Activated T-helper 1 cell treated with Interleukin-2 at 50 U/mL for 16 hours (primary cell): ENCODE data around the gene NCOA3.
"Not testable (repeated sequence)": the region's sequence is repeated elsewhere in the genome, so short reads cannot be mapped to it uniquely, and the experiment has no call there.

Experiments used
- DNase-seq: peaks from one replicate; pipeline ENCODE4 v3.0.0-alpha.2; 2020; ENCODE audit warnings: low read depth

Gene NCOA3

DNA sequence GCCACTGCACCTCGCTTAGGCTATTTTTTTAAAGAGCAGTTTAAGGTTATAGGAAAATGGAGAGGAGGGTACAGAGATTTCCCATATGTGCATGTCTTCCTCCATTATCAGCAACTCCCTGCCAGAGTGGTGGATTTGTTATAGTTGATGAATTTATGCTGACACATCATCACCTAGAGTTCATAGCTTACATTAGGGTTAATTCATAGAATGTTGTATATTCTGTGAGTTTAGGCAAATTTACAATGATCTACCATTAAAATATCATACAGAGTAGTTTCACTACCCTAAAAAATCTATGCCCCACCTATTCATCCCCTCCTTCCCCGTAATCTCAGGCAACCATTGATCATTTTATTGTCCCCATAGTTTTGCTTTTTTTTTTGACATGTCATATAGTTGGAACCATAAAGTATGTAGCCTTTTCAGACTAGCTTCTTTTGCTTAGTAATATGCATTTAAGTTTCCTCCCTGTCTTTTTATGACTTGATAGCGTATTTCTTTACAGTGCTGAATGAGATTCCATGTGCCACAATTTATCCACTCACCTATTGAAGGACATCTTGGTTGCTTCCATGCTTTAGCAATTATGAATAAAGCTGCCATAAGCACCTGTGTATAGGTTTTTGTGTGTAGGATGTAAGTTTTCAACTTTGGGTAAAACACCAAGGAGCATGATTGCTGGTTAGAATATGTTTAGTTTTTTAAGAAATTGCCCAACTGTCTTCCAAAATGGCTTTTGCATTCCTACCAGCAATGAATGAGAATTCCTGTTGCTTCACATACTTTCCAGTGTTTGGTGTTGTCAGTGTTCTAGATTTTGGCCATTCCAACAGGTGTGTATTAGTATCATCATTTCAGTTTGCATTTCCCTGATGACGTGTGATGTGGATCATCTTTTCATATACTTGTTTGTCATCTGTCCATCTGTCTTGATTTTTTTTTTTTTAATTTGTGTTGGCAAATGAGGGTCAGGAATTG, 60.2 kb downstream of the NCOA3 start:
- no peak for DNase-seq

DNA sequence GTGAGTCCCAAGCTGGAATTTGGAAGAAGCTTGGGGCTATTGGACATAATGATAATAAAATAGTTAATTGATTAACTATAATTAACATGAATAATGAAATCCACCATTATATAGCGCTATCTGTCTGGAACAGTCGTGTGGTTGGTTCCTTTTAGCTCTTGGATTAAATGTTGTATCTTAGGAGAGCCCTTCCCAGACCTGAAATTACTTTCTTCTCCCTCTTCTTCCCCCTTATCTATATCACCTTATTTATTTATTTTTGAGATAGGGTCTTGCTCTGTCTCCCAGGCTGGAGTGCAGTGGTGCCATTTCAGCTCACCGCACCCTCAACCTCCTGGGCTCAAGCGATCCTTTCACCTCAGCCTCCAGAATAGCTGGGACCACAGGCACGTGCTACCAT, 64.6 kb downstream of the NCOA3 start:
- no peak for DNase-seq

DNA sequence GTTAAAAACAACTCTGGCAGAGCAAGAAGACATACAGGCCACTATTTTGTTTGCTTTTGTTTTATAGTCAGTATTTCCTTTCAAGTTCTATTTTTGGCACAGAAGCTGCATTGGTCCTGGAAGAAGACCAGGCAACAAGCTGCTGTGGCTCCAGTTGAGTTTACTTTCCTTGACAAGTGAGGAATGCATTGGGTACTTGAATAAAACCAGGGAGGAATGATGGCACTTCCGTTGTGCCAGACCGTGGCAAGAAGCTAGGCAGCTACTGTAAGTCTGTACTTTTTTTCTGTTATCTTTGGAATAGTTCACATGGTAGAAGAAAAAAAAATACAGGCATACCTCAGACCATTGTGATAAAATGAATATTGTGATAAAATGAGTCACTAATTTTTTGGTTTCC, 66.3 kb downstream of the NCOA3 start:
- DNase-seq, result no peak

DNA sequence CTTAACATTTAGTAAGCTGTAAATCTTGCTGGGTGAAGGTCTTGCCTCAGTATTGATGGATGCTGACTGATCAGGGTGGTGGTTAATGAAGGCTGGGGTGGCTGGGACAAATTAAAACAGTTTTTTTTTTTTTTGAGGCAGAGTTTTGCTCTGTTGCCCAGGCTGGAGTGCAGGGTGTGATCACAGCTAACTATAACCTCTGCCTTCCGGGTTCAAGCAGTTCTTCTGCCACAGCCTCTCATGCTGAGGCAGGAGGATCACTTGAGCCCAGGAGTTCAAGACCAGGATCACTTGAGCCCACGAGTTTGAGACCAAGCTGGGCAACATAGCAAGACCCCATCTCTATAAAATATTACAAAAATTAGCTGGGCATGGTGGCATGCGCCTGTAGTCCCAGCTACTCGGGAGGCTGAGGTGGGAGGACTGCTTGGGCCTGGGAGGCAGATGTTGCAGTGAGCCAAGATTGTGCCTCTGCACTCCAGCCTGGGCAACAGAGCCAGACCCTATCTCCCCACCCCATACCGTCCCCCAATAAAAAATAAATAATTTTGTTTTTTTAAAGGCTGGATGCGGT, 67.2 kb downstream of the NCOA3 start:
- no peak for DNase-seq

DNA sequence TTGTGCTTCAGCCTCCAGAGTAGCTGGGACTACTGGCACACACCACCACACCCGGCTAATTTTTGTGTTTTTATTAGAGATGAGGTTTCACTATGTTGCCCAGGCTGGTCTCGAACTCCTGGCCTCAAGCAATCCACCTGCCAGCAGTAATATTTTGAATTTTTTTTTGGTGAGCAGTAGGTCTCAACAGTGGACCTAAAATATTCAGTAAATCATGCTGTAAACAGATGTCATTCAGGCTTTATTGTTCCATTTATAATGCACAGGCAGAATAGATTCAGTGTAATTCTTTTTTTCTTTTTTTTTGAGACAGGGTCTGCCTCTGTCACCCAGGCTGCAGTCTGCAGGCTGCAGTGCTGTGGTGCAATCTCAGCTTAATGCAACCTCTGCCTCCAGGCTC, 69.7 kb downstream of the NCOA3 start:
- no peak for DNase-seq

DNA sequence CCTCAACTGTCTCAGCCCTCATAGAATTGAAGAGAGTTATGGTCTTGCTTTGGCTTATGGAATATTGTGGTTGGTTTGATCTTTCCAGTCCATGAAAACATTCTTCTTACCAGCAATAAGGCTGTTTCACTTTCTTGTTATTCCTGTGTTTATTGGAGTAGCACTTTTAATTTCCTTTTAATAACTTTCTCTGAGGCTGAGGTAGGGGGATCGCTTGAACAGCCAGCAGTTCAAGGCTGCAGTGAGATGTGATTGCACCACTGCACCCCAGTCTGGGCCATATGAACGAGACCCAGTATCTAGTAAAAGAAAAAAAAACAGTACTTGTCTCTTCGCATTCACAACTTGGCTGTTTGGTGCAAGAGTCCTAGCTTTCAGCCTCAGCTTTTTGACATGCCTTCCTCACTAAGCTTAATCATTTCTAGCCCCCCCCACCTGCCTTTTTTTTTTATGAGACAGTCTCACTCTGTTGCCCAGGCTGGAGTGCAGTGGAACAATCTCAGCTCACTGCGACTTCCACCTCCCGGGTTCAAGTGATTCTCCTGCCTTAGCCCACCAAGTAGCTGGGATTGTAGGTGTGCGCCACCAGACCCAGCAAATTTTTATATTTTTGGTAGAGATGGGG, 70.5 kb downstream of the NCOA3 start:
- no peak for DNase-seq

DNA sequence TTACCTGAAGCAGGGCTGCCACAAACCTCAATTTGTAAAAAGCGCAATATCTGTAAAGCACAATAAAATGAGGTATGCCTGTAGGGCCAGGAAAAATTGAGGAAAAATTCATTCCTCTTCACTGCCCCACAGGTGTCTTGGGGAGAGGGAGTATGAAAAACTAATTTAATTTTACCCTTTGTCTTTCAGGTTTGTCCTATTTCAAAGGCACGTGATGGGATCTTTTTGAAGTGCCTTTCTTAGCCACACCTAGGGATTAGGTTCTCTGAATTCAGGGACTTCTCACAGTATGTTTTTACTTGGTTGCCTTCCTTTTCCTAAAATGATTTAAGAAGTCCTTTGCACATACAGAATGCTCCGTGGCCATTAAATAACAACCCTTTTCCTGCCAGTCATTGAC, 71.9 kb downstream of the NCOA3 start:
- no peak for DNase-seq

DNA sequence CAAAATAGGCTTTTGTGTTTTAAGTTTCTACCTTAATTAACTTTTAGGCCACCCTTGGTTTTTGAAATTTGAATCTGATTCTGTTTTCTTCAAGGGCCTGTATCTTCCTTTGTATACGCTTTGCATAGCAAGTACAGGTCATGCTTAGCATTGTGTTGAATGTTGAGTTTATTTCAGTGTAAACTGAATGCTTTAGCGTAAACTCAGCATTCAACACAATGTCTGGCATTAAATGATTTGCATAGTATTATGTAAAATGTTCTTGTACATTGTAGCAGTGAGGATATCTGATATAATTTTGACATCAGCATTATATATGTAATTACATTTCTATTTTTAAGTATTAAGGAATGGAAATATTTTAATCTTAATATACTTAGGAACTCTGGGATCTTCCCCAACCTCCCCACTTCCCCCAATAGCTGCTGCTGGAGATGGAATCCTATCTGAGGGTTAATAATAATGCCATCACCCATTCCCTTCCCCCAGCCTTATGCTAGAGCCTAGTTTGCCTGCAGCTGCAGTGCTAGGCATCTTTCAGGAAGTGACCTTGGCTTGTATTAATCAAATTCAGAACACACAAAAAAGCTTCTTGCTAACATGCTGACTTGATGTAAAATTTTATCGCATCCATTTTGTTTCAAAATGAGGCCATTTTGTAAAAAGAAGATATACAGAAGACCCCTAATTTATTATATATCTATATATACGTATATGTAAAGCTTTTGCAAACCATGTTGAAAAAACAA, 73.1 kb downstream of the NCOA3 start:
- no peak for DNase-seq

DNA sequence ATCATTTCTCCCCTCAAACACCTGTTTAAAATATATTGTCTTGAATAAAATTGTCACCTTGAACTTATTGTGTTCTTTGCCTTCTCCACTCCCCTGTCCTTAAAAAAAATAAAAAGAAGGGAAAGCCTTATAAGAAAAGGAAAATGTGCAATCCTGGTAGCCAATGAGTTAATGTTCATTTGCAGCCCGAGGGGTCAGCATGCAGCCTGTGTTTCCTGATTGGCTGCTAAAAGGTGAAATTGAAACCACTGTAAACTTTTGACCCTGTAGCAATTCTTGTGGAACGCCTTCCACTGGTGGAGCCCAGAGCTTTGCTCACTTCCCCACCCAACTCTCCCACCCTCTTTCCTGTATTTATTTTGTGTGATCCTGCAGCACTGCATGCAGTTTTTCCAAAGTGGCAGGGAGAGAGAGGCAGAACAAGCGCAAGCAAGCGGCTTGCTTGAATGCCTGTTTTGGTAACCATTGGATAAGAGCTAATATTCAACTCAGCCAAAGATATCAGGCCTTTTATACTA, 74.9 kb downstream of the NCOA3 start:
- no peak for DNase-seq

DNA sequence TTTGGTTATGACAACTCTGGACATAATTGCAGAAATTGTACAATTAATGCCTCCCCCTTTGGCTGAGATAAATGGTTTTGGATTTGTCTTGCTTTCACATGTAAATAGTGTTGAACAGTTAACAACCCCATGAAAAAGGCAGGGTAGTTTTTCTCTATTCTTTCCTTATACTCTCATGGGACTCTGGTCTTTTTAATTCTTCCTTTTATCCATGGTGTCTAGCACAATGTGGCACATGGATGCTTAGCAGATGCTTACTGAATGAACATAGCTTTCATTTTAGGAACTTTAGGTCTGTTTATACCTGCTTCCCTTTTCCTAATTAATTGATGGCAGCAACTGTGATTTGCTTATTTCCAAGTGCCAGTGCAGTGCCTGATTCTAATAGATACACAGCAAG, 75.6 kb downstream of the NCOA3 start:
- no peak for DNase-seq

DNA sequence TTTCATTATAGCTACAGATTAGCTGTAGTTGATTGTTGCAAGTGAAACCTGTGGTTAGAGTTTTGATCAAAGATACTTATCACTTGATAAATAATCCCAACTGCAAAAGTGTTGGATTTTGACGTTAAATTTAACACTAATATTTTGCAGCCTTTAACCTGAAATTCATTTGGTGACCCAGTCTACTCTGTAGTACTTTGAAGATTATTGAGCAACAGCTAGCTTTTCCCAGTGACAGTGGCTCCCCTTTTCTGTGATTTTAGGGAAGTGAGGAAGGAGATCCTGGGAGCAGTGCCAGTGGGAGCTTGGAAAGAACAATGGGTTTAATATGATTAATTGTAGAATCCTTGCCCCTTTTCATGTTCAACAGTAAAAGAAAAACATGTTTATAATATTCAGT, 76.9 kb downstream of the NCOA3 start:
- no peak for DNase-seq

DNA sequence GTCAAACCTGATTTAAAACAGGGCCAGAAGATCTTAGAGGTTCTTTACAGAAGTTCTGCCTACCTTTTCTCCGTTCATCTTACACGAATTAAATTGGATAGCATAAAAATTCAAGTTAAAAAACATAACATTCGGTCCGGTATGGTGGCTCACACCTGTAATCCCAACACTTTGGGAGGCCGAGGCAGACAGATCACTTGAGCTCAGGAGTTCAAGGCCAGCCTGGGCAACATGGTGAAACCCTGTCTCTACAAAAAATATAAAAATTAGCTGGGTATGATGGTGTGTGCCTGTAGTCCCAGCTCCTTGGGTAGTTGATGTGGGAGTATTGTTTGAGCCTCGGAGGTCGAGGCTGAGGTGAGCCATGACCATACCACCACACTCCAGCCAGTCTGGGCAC, 79.0 kb downstream of the NCOA3 start:
- not testable (repeated sequence) for DNase-seq

DNA sequence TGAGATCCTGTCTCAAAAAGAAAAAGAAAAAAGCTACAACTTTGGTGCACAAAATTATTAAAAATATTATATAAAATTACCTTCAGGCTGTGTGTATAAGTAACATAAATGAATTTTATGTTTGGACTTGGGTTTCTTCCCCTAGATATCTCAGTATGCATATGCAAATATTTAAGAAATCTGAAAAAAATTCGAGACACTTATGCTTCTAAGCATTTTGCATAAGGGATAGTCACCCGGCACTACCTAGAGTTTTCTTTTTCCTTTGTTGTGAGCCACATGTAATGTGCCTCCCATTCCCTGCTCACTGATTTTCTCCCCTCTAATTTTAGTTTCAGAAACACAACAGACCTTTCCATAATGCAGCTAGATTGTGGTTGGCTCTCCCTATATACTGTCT, 79.4 kb downstream of the NCOA3 start:
- DNase-seq, result no peak

DNA sequence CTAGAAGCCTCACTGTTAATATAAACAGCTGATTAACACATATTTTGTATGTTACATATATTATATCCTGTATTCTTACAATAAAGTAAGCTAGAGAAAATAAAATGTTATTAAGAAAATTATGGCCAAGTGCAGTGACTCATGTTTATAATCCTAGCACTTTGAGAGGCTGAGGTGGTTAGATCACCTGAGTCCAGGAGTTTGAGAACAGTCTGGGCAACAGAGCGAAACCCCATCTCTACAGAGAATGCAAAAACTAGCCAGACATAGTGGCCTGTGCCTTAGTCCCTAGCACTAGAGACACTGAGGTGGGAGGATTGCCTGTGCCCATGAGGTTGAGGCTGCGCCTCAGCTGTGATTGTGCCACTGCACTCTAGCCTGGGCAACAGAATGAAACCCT, 81.9 kb downstream of the NCOA3 start:
- no peak for DNase-seq

DNA sequence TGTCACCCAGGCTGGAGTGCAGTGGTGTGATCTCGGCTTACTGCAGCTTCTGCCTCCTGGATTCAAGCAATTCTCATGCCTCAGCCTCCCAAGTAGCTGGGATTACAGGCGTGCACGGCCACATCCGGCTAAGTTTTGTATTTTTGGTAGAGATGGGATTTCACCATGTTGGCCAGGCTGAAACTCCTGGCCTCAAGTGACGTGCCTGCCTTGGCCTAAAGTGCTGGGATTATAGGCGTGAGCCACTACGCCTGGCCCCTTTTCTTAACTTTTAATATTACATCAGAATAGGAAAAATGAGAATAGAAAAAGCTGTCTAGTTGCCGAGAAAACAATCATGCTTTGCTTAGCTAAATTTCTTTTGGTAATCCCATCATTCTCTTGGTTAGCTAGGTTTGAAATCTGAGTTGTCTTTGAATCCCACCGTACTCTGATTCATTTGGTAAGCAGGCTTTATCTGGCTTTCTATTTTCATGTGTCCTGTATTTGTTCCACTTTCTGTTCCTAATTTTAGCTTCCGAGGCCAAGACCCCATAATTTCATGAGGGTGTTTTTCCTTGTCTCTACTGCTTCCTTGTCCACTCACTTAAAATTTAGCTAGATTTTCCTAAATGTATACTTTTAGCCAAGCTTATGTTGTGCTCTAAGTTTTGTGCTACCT, 83.5 kb downstream of the NCOA3 start:
- no peak for DNase-seq

DNA sequence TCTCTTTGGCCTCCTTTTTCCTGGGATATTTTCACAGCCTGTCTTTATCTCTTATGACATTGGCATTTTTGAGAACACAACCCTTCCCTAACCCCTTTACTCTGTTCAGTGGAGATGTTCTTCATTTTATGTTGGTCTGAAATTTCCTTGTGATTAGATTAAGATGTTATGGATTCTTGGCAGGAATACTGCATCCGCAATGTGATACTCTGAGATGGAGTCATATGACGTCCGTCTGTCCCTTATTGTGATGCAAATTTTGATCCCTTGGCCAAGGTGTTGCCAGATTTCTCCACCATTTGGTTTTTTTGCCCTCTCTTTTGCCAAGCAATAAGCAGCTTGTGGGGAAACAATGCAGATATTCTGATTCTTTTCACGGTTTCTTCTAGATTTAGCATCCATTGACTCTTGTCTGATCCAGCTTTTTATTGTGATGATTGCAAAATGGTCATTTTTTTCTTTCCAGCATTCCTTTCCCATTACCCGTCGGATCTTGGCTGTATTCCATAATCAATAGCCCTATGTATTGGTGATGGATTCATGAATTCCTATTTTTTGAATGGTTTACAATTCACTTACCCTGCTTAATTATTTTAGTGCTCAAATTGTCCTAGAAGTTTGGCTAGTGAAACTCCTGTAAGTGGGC, 85.1 kb downstream of the NCOA3 start:
- DNase-seq, result no peak

DNA sequence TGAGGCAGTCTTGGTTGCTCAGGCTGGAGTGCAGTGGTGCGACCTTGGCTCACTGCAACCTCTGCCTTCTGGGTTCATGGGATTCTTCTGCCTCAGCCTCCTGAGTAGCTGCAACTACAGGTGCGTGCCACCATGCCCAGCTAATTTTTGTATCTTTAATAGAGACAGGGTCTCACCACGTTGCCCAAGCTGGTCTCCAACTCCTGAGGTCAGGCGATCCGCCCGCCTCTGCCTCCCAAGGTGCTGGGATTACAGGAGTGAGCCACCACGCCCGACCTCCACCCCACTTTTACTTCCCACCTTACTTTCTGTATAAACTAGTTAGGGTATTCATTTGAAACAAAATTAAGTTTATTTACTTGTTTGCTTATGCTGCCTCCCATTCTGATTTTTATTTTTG, 86.5 kb downstream of the NCOA3 start:
- DNase-seq, result no peak

DNA sequence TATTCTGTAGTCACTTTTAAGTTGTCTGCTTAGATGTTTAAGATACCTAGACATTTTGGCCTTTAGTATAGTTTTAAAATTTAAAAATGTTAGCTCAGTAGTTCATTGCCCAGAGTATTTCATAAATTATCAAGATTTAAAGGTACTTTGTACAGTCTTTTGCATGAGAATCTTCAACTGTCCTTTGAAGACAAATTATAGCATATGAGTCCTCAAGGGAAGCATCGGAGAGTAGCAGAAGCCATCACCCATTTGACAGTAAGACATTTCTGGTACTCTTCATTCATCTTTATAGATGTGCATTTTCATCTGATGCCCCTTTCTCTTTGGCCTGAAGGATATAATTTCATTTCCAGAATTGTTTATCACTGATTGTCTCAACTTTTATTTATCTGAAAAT, 89.5 kb downstream of the NCOA3 start:
- DNase-seq, result no peak

DNA sequence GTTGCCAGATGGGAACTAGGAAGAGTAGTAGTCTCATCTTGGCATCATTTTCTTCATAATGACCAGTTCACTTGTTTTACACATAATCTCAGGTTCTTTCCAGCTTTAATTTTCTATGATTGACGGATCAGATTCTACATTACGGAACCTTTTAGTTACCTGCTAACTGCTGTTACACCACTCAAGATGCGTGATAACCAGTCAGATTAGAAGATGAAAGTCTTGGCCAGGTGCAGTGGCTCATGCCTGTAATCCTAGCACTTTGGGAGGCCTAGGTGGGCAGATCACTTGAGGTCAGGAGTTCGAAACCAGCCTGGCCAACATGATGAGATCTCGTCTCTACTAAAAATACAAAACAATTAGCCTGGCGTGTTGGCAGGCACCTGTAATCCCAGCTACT, 92.5 kb downstream of the NCOA3 start:
- DNase-seq, result no peak

DNA sequence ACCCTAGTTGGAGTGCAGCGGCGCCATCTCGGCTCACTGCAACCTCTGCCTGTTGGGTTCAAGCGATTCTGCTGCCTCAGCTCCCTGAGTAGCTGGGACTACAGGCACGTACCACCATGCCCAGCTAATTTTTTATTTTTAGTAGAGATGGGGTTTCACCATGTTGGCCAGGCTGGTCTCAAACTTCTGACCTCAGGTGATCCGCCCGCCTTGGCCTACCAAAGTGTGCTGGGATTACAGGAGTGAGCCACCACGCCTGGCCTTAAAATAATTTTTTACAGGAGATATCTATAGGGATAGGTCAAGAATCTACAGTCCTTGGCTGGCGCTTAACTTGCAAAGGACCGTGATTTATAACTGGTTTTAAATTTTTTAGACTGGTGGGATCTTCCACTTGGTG, 93.5 kb downstream of the NCOA3 start:
- not testable (repeated sequence) for DNase-seq

DNA sequence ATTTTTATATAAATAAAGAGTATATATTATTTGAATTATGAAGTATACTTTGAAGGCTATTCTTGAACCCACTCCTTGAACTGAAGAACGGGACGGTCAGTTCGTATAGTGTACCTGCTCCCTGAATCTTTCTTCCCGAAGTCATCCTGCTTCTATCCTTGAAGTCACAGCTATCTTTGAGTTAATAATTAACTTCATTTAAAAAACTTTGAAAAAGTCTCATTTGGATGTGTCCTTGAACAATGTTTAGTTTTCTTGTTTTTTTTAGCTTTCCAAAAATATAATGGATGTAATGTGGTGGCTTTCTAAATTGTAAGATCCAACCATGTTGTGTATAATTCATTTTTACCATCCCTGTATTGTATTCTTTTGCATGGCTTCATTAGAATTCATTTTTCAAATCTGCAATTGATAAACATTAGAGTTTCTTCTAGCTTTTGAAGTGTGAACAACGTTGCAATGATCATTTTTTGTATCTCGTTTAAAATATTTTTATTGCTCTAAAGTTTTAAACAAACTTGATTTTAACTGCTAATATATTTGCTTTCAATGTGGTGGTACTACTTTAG, 94.4 kb downstream of the NCOA3 start:
- no peak for DNase-seq
